GM23338 (cell line): ENCODE measurements around the gene ASXL3. TPM values are rescaled to one million over a fixed set of nuclear protein-coding genes. Genes with fewer than 3 reads are reported as not detected.

Experiments
- ATAC-seq: fragments of 200-7000 bp; cut with Tn5 transposase; 3 replicates; pipeline ENCODE4 v1.9.1; 2020
- DNase-seq: peaks from one replicate; pipeline ENCODE4 v3.0.0-alpha.2; 2015; ENCODE audit warnings: low spot score
- H2AFZ ChIP-seq: fragments of 200-600 bp; sonication (generic); 2 replicates; pipeline ENCODE4 v1.8.0; 2016; ENCODE audit warnings: antibody characterized with exemption, mild to moderate bottlenecking, moderate library complexity
- H3F3A ChIP-seq: fragments of 200-600 bp; sonication (generic); replicated peaks from 2 replicates; pipeline ENCODE4 v1.8.0; 2017; ENCODE audit warnings: antibody characterized with exemption, mixed run types, low read depth
- H3K27ac ChIP-seq: fragments of 200-600 bp; sonication (generic); 2 replicates; pipeline ENCODE4 v1.6.1; 2016; ENCODE audit warnings: low read depth
- H3K27me3 ChIP-seq: fragments of 200-600 bp; sonication (generic); 2 replicates; pipeline ENCODE4 v1.8.0; 2016; ENCODE audit warnings: mild to moderate bottlenecking, mixed run types, moderate library complexity; ENCODE audit not compliant: insufficient read depth
- H3K36me3 ChIP-seq: fragments of 200-600 bp; sonication (generic); 2 replicates; pipeline ENCODE4 v1.8.0; 2016; ENCODE audit warnings: mild to moderate bottlenecking; ENCODE audit not compliant: insufficient read depth
- H3K4me1 ChIP-seq: fragments of 200-600 bp; sonication (generic); 2 replicates; pipeline ENCODE4 v1.8.0; 2016; ENCODE audit warnings: mild to moderate bottlenecking, moderate library complexity; ENCODE audit not compliant: insufficient read depth
- H3K4me2 ChIP-seq: fragments of 200-600 bp; sonication (generic); 2 replicates; pipeline ENCODE4 v1.7.1; 2017; ENCODE audit warnings: mixed run types
- H3K4me3 ChIP-seq: fragments of 200-600 bp; sonication (generic); 2 replicates; pipeline ENCODE4 v1.6.1; 2016; ENCODE audit warnings: mixed run types
- H3K79me2 ChIP-seq: fragments of 200-600 bp; sonication (generic); replicated peaks from 2 replicates; pipeline ENCODE4 v1.8.0; 2017; ENCODE audit warnings: mild to moderate bottlenecking; ENCODE audit not compliant: insufficient read depth
- H3K9me2 ChIP-seq: fragments of 200-600 bp; sonication (generic); 2 replicates; pipeline ENCODE4 v1.8.0; 2017; ENCODE audit not compliant: insufficient read depth
- H4K20me1 ChIP-seq: fragments of 200-600 bp; sonication (generic); replicated peaks from 2 replicates; pipeline ENCODE4 v1.8.0; 2017; ENCODE audit warnings: mild to moderate bottlenecking; ENCODE audit not compliant: insufficient read depth
- H3K27ac Mint-ChIP-seq: 2 replicates; pipeline ENCODE4 v1.8.0; 2020; ENCODE audit warnings: inconsistent platforms, mild to moderate bottlenecking, moderate library complexity, mixed read lengths
- H3K27me3 Mint-ChIP-seq: 3 replicates; pipeline ENCODE4 v1.8.0; 2022; ENCODE audit warnings: low read depth, mild to moderate bottlenecking, moderate library complexity, mixed read lengths, inconsistent platforms; ENCODE audit not compliant: insufficient read depth, poor library complexity
- H3K36me3 Mint-ChIP-seq: 3 replicates; pipeline ENCODE4 v1.8.0; 2021; ENCODE audit warnings: low read depth, mild to moderate bottlenecking, inconsistent platforms, moderate library complexity, mixed read lengths
- H3K4me1 Mint-ChIP-seq: 3 replicates; pipeline ENCODE4 v1.8.0; 2020; ENCODE audit warnings: mild to moderate bottlenecking, inconsistent platforms, mixed read lengths
- H3K4me3 Mint-ChIP-seq: 3 replicates; pipeline ENCODE4 v1.8.0; 2021; ENCODE audit warnings: moderate library complexity, mild to moderate bottlenecking, inconsistent platforms, mixed read lengths
- H3K9me3 Mint-ChIP-seq: 3 replicates; pipeline ENCODE4 v1.8.0; 2020; ENCODE audit warnings: moderate library complexity, mild to moderate bottlenecking, inconsistent platforms, mixed read lengths
- CTCF ChIP-seq, 2 experiments: fragments of 200-600 bp in 1 of 2; sonication (generic) in 1 of 2; conservative IDR thresholded peaks; 2 replicates each; pipeline versions ENCODE4 v1.5.1 to v1.6.1; 2016 to 2017; ENCODE audit warnings: antibody characterized with exemption in 2 of 2, low read depth in 2 of 2, mild to moderate bottlenecking in 2 of 2, moderate library complexity in 1 of 2
- EZH2 ChIP-seq: fragments of 200-600 bp; sonication (generic); IDR thresholded peaks from one replicate; pipeline ENCODE4 v1.8.0; 2017; ENCODE audit warnings: antibody characterized with exemption, mild to moderate bottlenecking, low read depth; ENCODE audit not compliant: unreplicated experiment
- EZH2phosphoT487 ChIP-seq: fragments of 200-600 bp; sonication (generic); IDR thresholded peaks from one replicate; pipeline ENCODE4 v1.8.1; 2018; ENCODE audit warnings: antibody characterized with exemption; ENCODE audit not compliant: unreplicated experiment
- JUNB ChIP-seq: IDR thresholded peaks from one replicate; pipeline ENCODE4 v1.6.1; 2016; ENCODE audit warnings: antibody characterized with exemption; ENCODE audit not compliant: unreplicated experiment
- NANOG ChIP-seq: IDR thresholded peaks from 2 replicates; pipeline ENCODE4 v1.6.1; 2016; ENCODE audit warnings: antibody characterized with exemption, borderline replicate concordance
- STAT1 ChIP-seq: IDR thresholded peaks from one replicate; pipeline ENCODE4 v1.6.1; 2016; ENCODE audit warnings: antibody characterized with exemption; ENCODE audit not compliant: unreplicated experiment
- ZNF114 ChIP-seq: fragments of 250-450 bp; sonication (Bioruptor Pico); IDR thresholded peaks from 2 replicates; pipeline ENCODE4 v1.5.0; 2020; ENCODE audit warnings: mild to moderate bottlenecking, moderate library complexity
- ZNF462 ChIP-seq: fragments of 250-450 bp; sonication (Bioruptor Pico); IDR thresholded peaks from 2 replicates; pipeline ENCODE4 v1.5.0; 2020; ENCODE audit warnings: mild to moderate bottlenecking, moderate library complexity
- polyA plus RNA-seq: library from polyadenylated mRNA; unstranded; fragments of >200 nt; fragmentation: Nextera tagmentation; extraction: Ambion mirVana; gene quantifications from 2 replicates; pipeline ENCODE4 v1.2.1, GENCODE V29; 2016
- total RNA-seq: library from RNA; depleted of rRNA; stranded (reverse); fragments of >200 nt; shearing (Covaris generic); gene quantifications from 2 replicates; pipeline ENCODE4 v1.2.3, GENCODE V29; 2014

Gene ASXL3
- total and polyA plus RNA-seq, 2 experiments from 2014 or later = 0.23 to 1.4 TPM

GRCh38 chr18:33697498-33697897 is 119.5 kb downstream of the ASXL3 start (continued):
- no peak for TF ChIP-seq ZNF462 (CRISPR knock-in tag)

GRCh38 chr18:33699372-33699771 is 121.4 kb downstream of the ASXL3 start:
- ATAC-seq (no peak), DNase-seq (no peak)
- H3K79me2 ChIP-seq = no peaks in the 10 kb centered on the region
- no peaks in the 10 kb centered on the region for H3K4me1 ChIP-seq
- Mint-ChIP-seq H3K9me3 (no peaks in the 10 kb centered on the region), H3K27me3 (no peaks in the 10 kb centered on the region), H3K27ac (no peak overlapping the region), H3K4me1 (no peaks in the 10 kb centered on the region), H3K36me3 (no peaks in the 10 kb centered on the region), H3K4me3 (no peak overlapping the region)
- no peak overlapping the region for H3K27ac ChIP-seq
- H3K4me2 ChIP-seq = no peak overlapping the region
- H3F3A ChIP-seq = no peaks in the 10 kb centered on the region
- H3K4me3 ChIP-seq = no peak overlapping the region
- no peaks in the 10 kb centered on the region for H3K27me3 ChIP-seq
- no peaks in the 10 kb centered on the region for H3K36me3 ChIP-seq
- H3K9me2 ChIP-seq = no peaks in the 10 kb centered on the region
- no peaks in the 10 kb centered on the region for H4K20me1 ChIP-seq
- H2AFZ ChIP-seq = no peak overlapping the region
- TF ChIP-seq EZH2 = no peak
- no peak for TF ChIP-seq ZNF462 (CRISPR knock-in tag)
- TF ChIP-seq JUNB = no peak
- TF ChIP-seq ZNF114 (CRISPR knock-in tag) = no peak
- TF ChIP-seq STAT1 = no peak
- no peak for TF ChIP-seq CTCF (conservative IDR thresholded peaks at IDR 0.05; ENCODE audit: low read depth in 2 of 2)
- TF ChIP-seq NANOG = no peak
- TF ChIP-seq EZH2phosphoT487 = no peak
